Hepatocyte (in vitro differentiated cells): ENCODE results near the gene AP3S1. TPM values are rescaled to one million over a fixed set of nuclear protein-coding genes. Genes with fewer than 3 reads are reported as not detected.

ENCODE experiments used
- DNase-seq: peaks from one replicate; pipeline ENCODE4 v3.0.0-alpha.2; 2016; ENCODE audit warnings: low spot score
- H2AFZ ChIP-seq: fragments of 200-600 bp; sonication (generic); 2 replicates; pipeline ENCODE4 v1.6.0; 2016; ENCODE audit warnings: antibody characterized with exemption, mild to moderate bottlenecking
- H3K27ac ChIP-seq: fragments of 200-600 bp; sonication (generic); 2 replicates; pipeline ENCODE4 v1.5.1; 2016; ENCODE audit warnings: mild to moderate bottlenecking
- H3K27me3 ChIP-seq: fragments of 200-600 bp; sonication (generic); 2 replicates; pipeline ENCODE4 v1.6.1; 2016
- H3K36me3 ChIP-seq: fragments of 200-600 bp; sonication (generic); replicated peaks from 2 replicates; pipeline ENCODE4 v1.5.1; 2016; ENCODE audit warnings: low read depth; ENCODE audit not compliant: insufficient read depth
- H3K4me1 ChIP-seq: fragments of 200-600 bp; sonication (generic); 2 replicates; pipeline ENCODE4 v1.5.1; 2016; ENCODE audit warnings: mild to moderate bottlenecking, moderate library complexity; ENCODE audit not compliant: insufficient read depth
- H3K4me2 ChIP-seq: fragments of 200-600 bp; sonication (generic); 2 replicates; pipeline ENCODE4 v1.6.0; 2016
- H3K4me3 ChIP-seq: fragments of 200-600 bp; sonication (generic); 2 replicates; pipeline ENCODE4 v1.5.1; 2016; ENCODE audit warnings: mild to moderate bottlenecking
- H3K79me2 ChIP-seq: fragments of 200-600 bp; sonication (generic); 2 replicates; pipeline ENCODE4 v1.6.0; 2017; ENCODE audit warnings: mild to moderate bottlenecking
- H3K9me2 ChIP-seq: fragments of 200-600 bp; sonication (generic); replicated peaks from 2 replicates; pipeline ENCODE4 v1.6.0; 2017; ENCODE audit warnings: mild to moderate bottlenecking; ENCODE audit not compliant: insufficient read depth
- H3K9me3 ChIP-seq: fragments of 200-600 bp; sonication (generic); 2 replicates; pipeline ENCODE4 v1.5.1; 2016; ENCODE audit warnings: low read depth, mild to moderate bottlenecking
- H4K20me1 ChIP-seq: fragments of 200-600 bp; sonication (generic); 2 replicates; pipeline ENCODE4 v1.6.0; 2016; ENCODE audit warnings: mild to moderate bottlenecking; ENCODE audit not compliant: insufficient read depth, poor library complexity, severe bottlenecking
- CTCF ChIP-seq: fragments of 200-600 bp; sonication (generic); IDR thresholded peaks from 2 replicates; pipeline ENCODE4 v1.5.1; 2016; ENCODE audit warnings: antibody characterized with exemption, mild to moderate bottlenecking; ENCODE audit not compliant: poor library complexity
- EZH2 ChIP-seq: fragments of 200-600 bp; sonication (generic); IDR thresholded peaks from 2 replicates; pipeline ENCODE4 v1.6.1; 2016; ENCODE audit warnings: antibody characterized with exemption, mild to moderate bottlenecking, borderline replicate concordance
- EZH2phosphoT487 ChIP-seq: fragments of 200-600 bp; sonication (generic); IDR thresholded peaks from one replicate; pipeline ENCODE4 v1.6.1; 2018; ENCODE audit warnings: antibody characterized with exemption, mild to moderate bottlenecking, low read depth, moderate library complexity; ENCODE audit not compliant: unreplicated experiment, severe bottlenecking
- WGBS: methylation state at CpG from one replicate; pipeline ENCODE4 v1.1.6; 2016; ENCODE audit warnings: low lambda C conversion rate; ENCODE audit errors: missing lambda C conversion rate; 5-methylcytosine and 5-hydroxymethylcytosine counted together
- polyA plus RNA-seq: library from polyadenylated mRNA; unstranded; fragments of >200 nt; fragmentation: Nextera tagmentation; extraction: Ambion mirVana; gene quantifications from 2 replicates; pipeline ENCODE4 v1.2.1, GENCODE V29; 2016
- total RNA-seq: library from RNA; depleted of rRNA; stranded (reverse); fragments of >200 nt; gene quantifications from 2 replicates; pipeline ENCODE4 v1.2.3, GENCODE V29; 2014

Gene AP3S1
- total and polyA plus RNA-seq, 2 experiments from 2014 or later = 148 to 362 TPM

DNA sequence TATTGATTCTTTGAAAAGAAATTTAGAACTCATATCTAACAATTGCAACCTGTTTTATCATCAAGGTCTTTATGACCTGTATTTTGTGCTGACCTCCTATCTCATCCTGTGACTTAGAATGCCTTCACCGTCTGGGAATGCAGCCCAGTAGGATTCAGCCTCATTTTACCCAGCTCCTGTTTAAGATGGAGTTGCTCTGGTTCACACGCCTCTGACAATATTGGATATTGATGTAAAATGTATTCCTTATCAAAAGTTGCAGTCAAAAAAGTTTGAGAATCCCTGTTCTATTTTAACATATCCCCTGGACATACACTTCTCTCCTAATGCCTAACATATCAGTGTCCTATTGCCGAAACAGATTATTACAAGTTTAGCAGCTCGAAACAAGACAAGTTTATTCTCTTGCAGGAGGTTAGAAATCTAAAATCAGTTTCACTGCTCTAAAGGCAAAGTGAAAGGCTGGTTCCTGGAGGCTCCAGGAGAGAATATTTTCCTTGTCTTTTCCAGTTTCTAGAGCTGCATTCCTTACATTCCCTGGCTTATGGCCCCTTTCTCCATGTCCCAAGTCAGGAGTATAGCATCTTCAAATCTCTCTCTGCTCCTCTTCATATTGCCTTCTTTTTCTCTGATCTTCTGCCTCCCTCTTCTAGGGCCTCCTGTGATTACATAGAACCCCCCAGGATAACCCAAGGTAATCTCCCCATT lies 89.0 kb downstream of the AP3S1 start:
- Histone ChIP-seq H3K4me1 (no peaks in the 10 kb centered on the region), H3K27me3 (no peaks in the 10 kb centered on the region), H3K4me3 (no peak overlapping the region), H4K20me1 (no peaks in the 10 kb centered on the region), H2AFZ (no peak overlapping the region), H3K4me2 (no peak overlapping the region), H3K9me3 (no peaks in the 10 kb centered on the region), H3K79me2 (no peaks in the 10 kb centered on the region), H3K36me3 (no peaks in the 10 kb centered on the region), H3K27ac (no peak overlapping the region), H3K9me2 (no peaks in the 10 kb centered on the region)
- TF ChIP-seq EZH2 (no peak), EZH2phosphoT487 (no peak), CTCF (no peak)
- 92% methylated on average over 4 of the region's 4 CpGs for WGBS
- DNase-seq = no peak

DNA sequence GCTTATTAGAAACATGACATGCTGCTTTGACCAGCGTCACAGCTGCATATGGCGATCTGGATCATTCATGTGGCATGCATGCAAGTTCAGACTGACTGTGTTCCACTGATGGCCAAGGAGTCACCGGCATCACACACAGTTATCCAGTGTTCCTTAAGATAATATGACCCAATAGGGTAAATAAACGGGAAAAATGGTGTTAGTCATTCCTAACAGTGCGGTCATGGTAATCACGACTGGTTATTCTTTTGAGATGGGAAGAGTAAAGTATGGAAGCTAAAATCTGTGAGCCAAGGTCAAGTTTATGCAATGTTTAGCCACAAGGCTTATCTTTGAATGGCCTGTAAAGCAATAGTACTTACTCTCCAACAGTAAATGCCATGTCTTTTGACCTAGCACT lies 91.3 kb downstream of the AP3S1 start:
- Histone ChIP-seq H3K36me3 (no peaks in the 10 kb centered on the region), H3K27me3 (no peaks in the 10 kb centered on the region), H4K20me1 (no peaks in the 10 kb centered on the region), H3K4me1 (no peaks in the 10 kb centered on the region), H3K4me3 (no peak overlapping the region), H3K9me3 (no peaks in the 10 kb centered on the region), H3K27ac (no peak overlapping the region), H2AFZ (no peak overlapping the region), H3K79me2 (no peaks in the 10 kb centered on the region), H3K4me2 (no peak overlapping the region), H3K9me2 (no peaks in the 10 kb centered on the region)
- DNase-seq = peak; percentile 6
- WGBS = 60% methylated on average over 6 of the region's 6 CpGs
- no peak for TF ChIP-seq CTCF
- no peak for TF ChIP-seq EZH2phosphoT487
- TF ChIP-seq EZH2 = no peak

DNA sequence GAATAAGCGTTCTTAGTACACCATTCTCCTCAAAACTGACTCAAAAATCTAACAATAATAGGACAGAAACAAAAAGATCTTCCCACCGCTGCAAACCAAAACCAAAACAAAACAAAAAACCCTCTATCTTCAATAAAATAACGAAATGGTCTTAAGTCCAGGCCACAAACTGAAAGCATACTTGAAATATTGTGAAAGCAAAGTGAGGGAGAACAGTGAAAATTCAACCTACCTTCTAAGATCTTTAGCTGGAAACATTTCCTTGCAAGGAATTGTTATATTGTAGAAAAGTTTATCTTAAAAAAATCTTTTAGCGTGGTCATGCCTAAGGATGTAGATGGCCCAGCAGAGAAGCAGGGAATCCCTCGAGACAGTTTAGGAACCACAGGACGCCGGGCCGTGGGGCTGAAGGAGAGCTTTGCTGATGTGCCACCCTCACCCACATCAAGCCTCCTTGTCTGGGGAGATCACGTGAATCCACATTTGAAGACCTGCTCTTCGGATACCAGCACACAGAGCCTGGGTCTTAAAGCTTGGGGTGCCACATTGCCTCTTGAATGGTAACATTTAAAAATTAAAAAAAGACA lies 92.7 kb downstream of the AP3S1 start:
- no peaks in the 10 kb centered on the region for H4K20me1 ChIP-seq
- DNase-seq = no peak
- peak overlapping the region; percentile 20 for H3K27ac ChIP-seq
- no peaks in the 10 kb centered on the region for H3K79me2 ChIP-seq
- H3K27me3 ChIP-seq = no peaks in the 10 kb centered on the region
- no peak overlapping the region for H3K4me3 ChIP-seq
- no peak overlapping the region for H2AFZ ChIP-seq
- no peaks in the 10 kb centered on the region for H3K9me3 ChIP-seq
- H3K4me1 ChIP-seq = no peaks in the 10 kb centered on the region
- TF ChIP-seq EZH2phosphoT487 = no peak
- TF ChIP-seq EZH2 = no peak
- TF ChIP-seq CTCF = no peak
- 90% methylated on average over 10 of the region's 10 CpGs for WGBS
- no peak overlapping the region for H3K4me2 ChIP-seq
- H3K9me2 ChIP-seq = no peaks in the 10 kb centered on the region
- no peaks in the 10 kb centered on the region for H3K36me3 ChIP-seq
